SJCRH30 (cell line): Measurements from ENCODE around the gene SLC1A5. TPM values are rescaled to one million over a fixed set of nuclear protein-coding genes. Genes with fewer than 3 reads are reported as not detected.

Source experiments
- DNase-seq, 2 experiments: peaks; one replicate each; pipeline ENCODE4 v3.0.0-alpha.2; 2015 to 2020
- H3K27ac ChIP-seq: fragments of 250-450 bp; sonication (Bioruptor Pico); 2 replicates; pipeline ENCODE4 v1.5.1; 2020; ENCODE audit warnings: mild to moderate bottlenecking, moderate library complexity
- H3K27me3 ChIP-seq: fragments of 250-450 bp; sonication (Bioruptor Pico); 2 replicates; pipeline ENCODE4 v1.5.1; 2020; ENCODE audit warnings: mild to moderate bottlenecking, moderate library complexity
- H3K36me3 ChIP-seq: fragments of 250-450 bp; sonication (Bioruptor Pico); 2 replicates; pipeline ENCODE4 v1.5.1; 2020; ENCODE audit warnings: mild to moderate bottlenecking, moderate library complexity
- H3K4me1 ChIP-seq: fragments of 250-450 bp; sonication (Bioruptor Pico); 2 replicates; pipeline ENCODE4 v1.5.1; 2020; ENCODE audit warnings: mild to moderate bottlenecking, moderate library complexity
- H3K4me3 ChIP-seq: fragments of 250-450 bp; sonication (Bioruptor Pico); 2 replicates; pipeline ENCODE4 v1.5.1; 2020; ENCODE audit warnings: mild to moderate bottlenecking, moderate library complexity
- H3K9me3 ChIP-seq: fragments of 250-450 bp; sonication (Bioruptor Pico); replicated peaks from 2 replicates; pipeline ENCODE4 v1.5.1; 2020; ENCODE audit warnings: mild to moderate bottlenecking, moderate library complexity
- total RNA-seq: library from RNA; depleted of rRNA; stranded (reverse); fragments of >200 nt; shearing (Covaris generic); gene quantifications from 2 replicates; pipeline ENCODE4 v1.2.3, GENCODE V29; 2014

Gene SLC1A5
- total RNA-seq, 1 experiment from 2014 or later: 71.6 TPM

GRCh38 chr19:46748325-46749109, 39.9 kb downstream of the SLC1A5 start:
- peak; percentile 62 to 74 for DNase-seq
- Histone ChIP-seq H3K27me3 (no peaks in the 10 kb centered on the region), H3K27ac (no peak overlapping the region), H3K9me3 (no peaks in the 10 kb centered on the region), H3K36me3 (no peaks in the 10 kb centered on the region), H3K4me1 (peaks cover 3% of the 10 kb centered on the region; the same call in 1 of the 2 replicates), H3K4me3 (no peak overlapping the region)

GRCh38 chr19:46746281-46747057, 41.9 kb downstream of the SLC1A5 start, which contains the start of gene STRN4:
Gene STRN4, minus strand, starts transcription at chr19:46746450. Its CDS starts 20 bp downstream, at chr19:46746430.
- Histone ChIP-seq H3K27ac (peak within 1 kb of the TSS; percentile 78), H3K4me1 (peaks cover 3% of the 10 kb centered on the region; the same call in 1 of the 2 replicates), H3K36me3 (peaks cover 13% of the 10 kb centered on the region; the same call in 1 of the 2 replicates), H3K9me3 (no peaks in the 10 kb centered on the region), H3K27me3 (no peaks in the 10 kb centered on the region), H3K4me3 (peak within 1 kb of the TSS; percentile 100)
- peak; percentile 52 to 69 for DNase-seq

- H3K27me3 ChIP-seq: no peaks in the 10 kb centered on the region
- peaks cover 3% of the 10 kb centered on the region; the same call in 1 of the 2 replicates for H3K4me1 ChIP-seq
- peaks cover 16% of the 10 kb centered on the region; the same call in 1 of the 2 replicates for H3K36me3 ChIP-seq
- H3K4me3 ChIP-seq: peak within 1 kb of the TSS; percentile 100
- H3K9me3 ChIP-seq: no peaks in the 10 kb centered on the region
- DNase-seq: peak; percentile 40 to 45
- peak within 1 kb of the TSS; percentile 78 for H3K27ac ChIP-seq
Measured at GRCh38 chr19:46745521-46746280, 42.7 kb downstream of the SLC1A5 start, which contains the start of gene FKRP. Gene FKRP, plus strand, starts transcription at chr19:46746057. Its CDS starts 9,394 bp downstream, at chr19:46755451.

- H3K27ac ChIP-seq: no peak overlapping the region
- no peak for DNase-seq
Measured at GRCh38 chr19:46745030-46745429, 43.4 kb downstream of the SLC1A5 start.

GRCh38 chr19:46744005-46744691, 44.2 kb downstream of the SLC1A5 start:
- H3K27me3 ChIP-seq: no peaks in the 10 kb centered on the region
- DNase-seq: no peak
- peaks cover 3% of the 10 kb centered on the region; the same call in 1 of the 2 replicates for H3K4me1 ChIP-seq
- H3K9me3 ChIP-seq: no peaks in the 10 kb centered on the region
- no peak overlapping the region for H3K4me3 ChIP-seq
- peaks cover 16% of the 10 kb centered on the region; the same call in 1 of the 2 replicates for H3K36me3 ChIP-seq
- no peak overlapping the region for H3K27ac ChIP-seq

More at GRCh38 chr19:46745030-46745429, 43.4 kb downstream of the SLC1A5 start:
- H3K27me3 ChIP-seq: no peaks in the 10 kb centered on the region
- no peaks in the 10 kb centered on the region for H3K9me3 ChIP-seq
- peaks cover 16% of the 10 kb centered on the region; the same call in 1 of the 2 replicates for H3K36me3 ChIP-seq
- peak overlapping the region; percentile 100 for H3K4me3 ChIP-seq
- peaks cover 3% of the 10 kb centered on the region; the same call in 1 of the 2 replicates for H3K4me1 ChIP-seq

GRCh38 chr19:46742926-46743480, 45.4 kb downstream of the SLC1A5 start:
- H3K4me1 ChIP-seq: peaks cover 3% of the 10 kb centered on the region; the same call in 1 of the 2 replicates
- no peaks in the 10 kb centered on the region for H3K27me3 ChIP-seq
- no peaks in the 10 kb centered on the region for H3K9me3 ChIP-seq
- no peak for DNase-seq
- no peak overlapping the region for H3K4me3 ChIP-seq
- H3K36me3 ChIP-seq: peaks cover 17% of the 10 kb centered on the region; the same call in 1 of the 2 replicates
- H3K27ac ChIP-seq: no peak overlapping the region

- Histone ChIP-seq H3K36me3 (peaks cover 29% of the 10 kb centered on the region), H3K27me3 (no peaks in the 10 kb centered on the region), H3K27ac (no peak overlapping the region), H3K4me1 (peaks cover 3% of the 10 kb centered on the region; the same call in 1 of the 2 replicates), H3K9me3 (no peaks in the 10 kb centered on the region), H3K4me3 (no peak overlapping the region)
- DNase-seq: no peak
Measured at GRCh38 chr19:46741447-46741846, 46.9 kb downstream of the SLC1A5 start.

- DNase-seq: no peak
- no peaks in the 10 kb centered on the region for H3K9me3 ChIP-seq
- peaks cover 45% of the 10 kb centered on the region for H3K36me3 ChIP-seq
- no peak overlapping the region for H3K27ac ChIP-seq
- no peak overlapping the region for H3K4me3 ChIP-seq
- H3K4me1 ChIP-seq: no peaks in the 10 kb centered on the region; the same call in 1 of the 2 replicates
- H3K27me3 ChIP-seq: no peaks in the 10 kb centered on the region
Measured at GRCh38 chr19:46739290-46739771, 49.1 kb downstream of the SLC1A5 start.

- Histone ChIP-seq H3K27ac (no peak overlapping the region), H3K27me3 (no peaks in the 10 kb centered on the region), H3K4me1 (no peaks in the 10 kb centered on the region), H3K36me3 (peaks cover 50% of the 10 kb centered on the region), H3K9me3 (no peaks in the 10 kb centered on the region), H3K4me3 (no peak overlapping the region)
- DNase-seq: no peak
Measured at GRCh38 chr19:46737761-46738171, 50.6 kb downstream of the SLC1A5 start.

GRCh38 chr19:46737298-46737654, 51.1 kb downstream of the SLC1A5 start:
- no peak for DNase-seq
- H3K27me3 ChIP-seq: no peaks in the 10 kb centered on the region
- no peaks in the 10 kb centered on the region for H3K9me3 ChIP-seq
- H3K4me1 ChIP-seq: no peaks in the 10 kb centered on the region
- H3K36me3 ChIP-seq: peaks cover 47% of the 10 kb centered on the region
- H3K4me3 ChIP-seq: no peak overlapping the region
- H3K27ac ChIP-seq: no peak overlapping the region

GRCh38 chr19:46736531-46737297, 51.7 kb downstream of the SLC1A5 start:
- H3K9me3 ChIP-seq: no peaks in the 10 kb centered on the region
- H3K36me3 ChIP-seq: peaks cover 45% of the 10 kb centered on the region
- H3K27me3 ChIP-seq: no peaks in the 10 kb centered on the region
- DNase-seq: no peak
- no peak overlapping the region for H3K4me3 ChIP-seq
- no peaks in the 10 kb centered on the region for H3K4me1 ChIP-seq
- H3K27ac ChIP-seq: no peak overlapping the region

- DNase-seq: no peak
- Histone ChIP-seq H3K36me3 (peaks cover 58% of the 10 kb centered on the region), H3K4me3 (no peak overlapping the region), H3K27me3 (no peaks in the 10 kb centered on the region), H3K4me1 (no peaks in the 10 kb centered on the region), H3K27ac (no peak overlapping the region), H3K9me3 (no peaks in the 10 kb centered on the region)
Measured at GRCh38 chr19:46733690-46734292, 54.6 kb downstream of the SLC1A5 start.
